Putamen (tissue), 1 donor: ENCODE measurements around the gene USP30.

Experiments
- DNase-seq: peaks from one replicate; pipeline ENCODE4 v3.0.0-alpha.2; 2016; ENCODE audit warnings: low spot score

The USP30 gene

GRCh38 chr12:109127533-109128242 is 75.3 kb downstream of the USP30 start:
- DNase-seq, result no peak

- no peak for DNase-seq
Measured at GRCh38 chr12:109130297-109131153, 78.1 kb downstream of the USP30 start.

GRCh38 chr12:109131154-109132050 is 79.0 kb downstream of the USP30 start:
- DNase-seq, result no peak

GRCh38 chr12:109134186-109134917 is 82.0 kb downstream of the USP30 start:
- no peak for DNase-seq

- DNase-seq, result no peak
Measured at GRCh38 chr12:109137055-109137454, 84.7 kb downstream of the USP30 start.
